GM21515 (cell line): ENCODE results near the gene SMURF1.

Experiments used
- ATAC-seq: cut with Tn5 transposase; IDR thresholded peaks from one replicate; pipeline ENCODE4 v1.9.1; 2021; ENCODE audit not compliant: unreplicated experiment

SMURF1 gene

DNA sequence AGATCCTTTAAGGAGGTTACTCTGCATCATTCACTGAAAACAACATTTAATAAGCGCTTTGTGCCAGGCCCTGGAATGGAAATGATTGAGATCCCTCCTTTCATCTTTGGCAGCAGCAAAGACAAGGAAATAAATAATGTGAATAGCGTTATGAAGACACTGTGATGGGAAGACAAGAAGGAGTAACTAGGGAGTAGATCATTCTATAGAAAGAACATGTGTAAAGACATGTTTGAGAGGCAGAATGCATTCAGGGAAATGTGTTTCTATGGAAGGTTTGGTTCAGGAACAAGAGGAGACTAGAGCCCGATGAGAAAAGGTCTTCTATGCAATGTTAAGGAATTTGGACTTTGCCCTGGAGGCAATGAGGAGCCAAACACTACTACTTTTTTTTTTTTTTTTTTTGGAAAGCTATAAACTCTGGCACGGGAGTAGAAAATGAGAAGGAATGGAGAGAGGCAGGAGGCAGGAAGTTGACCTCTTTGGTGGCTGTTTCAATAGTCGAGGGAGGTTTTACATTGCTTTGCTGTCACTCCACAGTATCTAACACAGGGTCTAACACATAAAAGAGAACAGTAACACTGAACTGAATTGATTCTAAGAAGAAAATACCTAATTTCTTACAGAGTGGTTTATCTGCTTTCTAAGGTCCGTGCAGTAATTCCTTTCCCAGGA is 44.9 kb downstream of the SMURF1 start:
- ATAC-seq: no peak

- ATAC-seq: no peak
Observed at GRCh38 chr7:99098286-99098823, 45.6 kb downstream of the SMURF1 start.

GRCh38 chr7:99097730-99098129 is 46.2 kb downstream of the SMURF1 start:
- ATAC-seq: no peak

GRCh38 chr7:99096124-99096887 is 47.6 kb downstream of the SMURF1 start:
- no peak for ATAC-seq

DNA sequence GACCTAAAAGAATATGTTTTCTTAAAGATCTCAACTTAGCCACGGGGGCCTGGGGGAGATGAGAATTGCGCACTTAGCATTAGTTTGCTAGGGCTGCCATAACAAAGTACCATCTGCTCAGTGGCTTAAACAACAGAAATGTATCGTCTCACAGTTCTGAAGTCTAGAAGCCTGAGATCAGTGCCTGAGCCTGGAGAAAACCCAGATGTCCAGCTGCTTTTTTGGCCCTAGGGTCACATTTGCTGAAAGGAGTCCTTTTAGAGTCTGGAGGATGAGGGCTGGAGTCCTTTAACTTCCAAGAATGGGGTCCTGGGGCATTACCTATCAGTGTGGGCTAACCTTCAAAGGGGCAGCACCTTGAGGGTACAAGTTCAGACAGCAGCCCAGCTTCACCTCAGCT is 48.2 kb downstream of the SMURF1 start:
- no peak for ATAC-seq

- no peak for ATAC-seq
Observed at GRCh38 chr7:99094401-99094800, 49.5 kb downstream of the SMURF1 start.

- no peak for ATAC-seq
Observed at GRCh38 chr7:99092064-99092720, 51.7 kb downstream of the SMURF1 start.

GRCh38 chr7:99090771-99091542 is 53.0 kb downstream of the SMURF1 start:
- no peak for ATAC-seq

GRCh38 chr7:99089914-99090629 is 53.8 kb downstream of the SMURF1 start:
- no peak for ATAC-seq

DNA sequence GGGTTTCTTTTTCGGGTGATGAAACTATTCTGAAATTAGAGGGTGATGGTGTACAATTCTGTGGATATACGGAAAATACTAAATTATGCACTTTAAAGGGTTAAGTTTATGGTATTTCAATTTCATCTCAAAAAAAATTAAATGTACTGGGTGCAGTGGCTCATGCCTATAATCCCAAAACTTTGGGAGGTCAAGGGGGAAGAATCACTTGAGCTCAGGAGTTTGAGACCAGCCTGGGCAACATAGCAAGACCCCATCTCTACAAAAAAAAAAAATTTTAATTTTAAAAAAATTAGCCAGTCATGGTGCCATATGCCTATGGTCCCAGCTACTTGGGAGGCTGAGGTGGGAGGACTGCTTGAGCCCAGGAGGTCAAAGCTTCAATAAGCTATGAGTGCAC is 57.0 kb downstream of the SMURF1 start:
- no peak for ATAC-seq

DNA sequence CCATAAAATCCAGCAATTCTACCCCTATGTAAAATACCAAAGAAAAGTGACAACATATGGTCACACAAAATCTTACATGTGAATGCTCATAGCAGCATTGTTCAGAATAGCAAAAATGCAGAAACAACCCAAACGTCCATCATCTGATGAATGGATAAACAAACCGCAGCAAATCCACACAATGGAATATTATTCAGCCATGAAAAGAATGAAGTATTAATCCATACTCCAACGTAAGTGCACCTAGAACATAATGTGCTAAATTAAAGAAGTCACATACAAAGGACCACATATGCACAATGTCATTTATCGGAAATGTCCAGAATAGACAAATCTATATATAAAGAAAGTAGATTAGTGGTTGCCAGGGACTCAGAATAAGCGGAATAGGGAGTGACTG is 57.4 kb downstream of the SMURF1 start:
- ATAC-seq: no peak

GRCh38 chr7:99083733-99084132 is 60.2 kb downstream of the SMURF1 start:
- no peak for ATAC-seq

DNA sequence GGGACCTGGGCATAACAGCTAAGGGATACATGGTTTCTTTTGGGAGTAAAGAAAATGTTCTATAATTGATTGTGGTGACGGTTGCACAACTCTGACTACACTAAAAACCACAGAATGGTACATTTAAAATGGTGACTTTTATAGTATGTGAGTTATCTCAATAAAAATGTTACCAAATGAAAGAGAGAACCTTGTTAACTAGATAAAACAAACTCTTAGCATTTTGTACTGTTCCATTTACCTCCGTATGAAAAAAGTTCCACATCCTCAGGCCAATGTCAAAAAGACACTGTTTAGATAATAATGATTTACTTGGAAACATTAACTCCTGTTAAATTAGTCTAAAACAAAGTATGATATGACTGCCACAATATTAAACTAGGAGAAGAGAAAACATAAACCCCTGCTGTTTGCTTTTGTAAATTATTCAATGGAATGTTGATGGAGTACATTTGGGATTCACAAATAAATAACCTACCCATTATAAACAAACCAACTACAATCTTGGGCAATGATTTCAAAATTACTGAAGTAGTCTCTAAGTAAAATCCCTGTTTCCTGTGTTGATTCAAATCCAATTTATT is 60.7 kb downstream of the SMURF1 start:
- ATAC-seq: no peak

DNA sequence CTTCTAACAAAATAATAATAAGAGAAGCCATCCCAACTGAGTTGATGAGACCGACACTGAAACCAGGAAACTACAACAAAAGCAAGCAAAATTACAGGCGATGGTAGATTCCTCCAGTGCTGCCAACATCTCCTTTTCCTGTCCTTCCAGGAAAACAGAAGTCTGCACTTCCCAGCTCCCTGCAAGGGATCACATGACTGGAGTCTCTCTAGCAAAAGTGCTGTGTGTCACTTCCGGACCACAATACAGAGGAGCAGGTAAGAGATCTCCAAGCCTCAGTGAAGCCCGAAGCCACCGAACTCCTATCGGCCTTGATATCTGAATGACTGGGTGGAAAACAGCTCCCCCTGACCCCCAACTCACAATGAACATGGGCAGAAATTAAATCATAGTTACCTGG is 63.2 kb downstream of the SMURF1 start:
- ATAC-seq: no peak

DNA sequence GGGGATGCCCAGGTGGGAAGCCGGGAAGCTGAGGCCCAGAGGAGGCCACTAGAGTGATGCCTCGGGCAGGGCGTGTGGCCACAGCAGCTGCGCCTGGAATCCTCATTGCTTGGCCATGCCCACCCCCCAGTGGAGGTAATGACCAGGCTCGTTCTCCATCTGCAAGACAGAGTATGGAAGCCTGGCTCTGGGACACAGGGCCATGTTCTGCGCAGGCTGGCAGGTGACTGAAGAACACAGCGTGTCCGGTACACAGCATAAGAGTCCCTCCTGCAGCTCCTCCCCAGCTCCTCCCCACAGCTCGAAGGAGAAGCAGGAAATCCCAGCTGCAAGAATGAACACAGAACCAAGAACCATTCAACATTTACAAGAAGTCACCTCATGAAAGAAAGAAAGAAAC is 64.8 kb downstream of the SMURF1 start:
- ATAC-seq: no peak

DNA sequence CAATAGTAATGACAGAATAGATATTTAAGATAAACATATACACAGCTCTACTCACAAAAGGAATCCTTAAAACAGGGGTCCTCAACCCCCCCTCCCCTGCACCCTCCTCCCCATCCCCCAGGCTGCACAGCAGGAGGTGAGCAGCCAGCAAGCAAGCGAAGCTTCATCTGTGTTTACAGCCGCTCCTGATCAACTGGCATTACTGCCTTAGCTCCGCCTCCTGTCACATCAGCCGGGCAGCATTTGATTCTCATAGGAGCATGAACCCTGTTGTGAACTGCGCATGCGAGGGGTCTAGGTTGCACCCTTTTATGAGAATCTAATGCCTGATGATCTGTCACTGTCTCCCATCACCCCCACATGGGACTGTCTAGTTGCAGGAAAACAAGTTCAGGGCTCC is 65.5 kb downstream of the SMURF1 start:
- no peak for ATAC-seq

- ATAC-seq: no peak
Observed at GRCh38 chr7:99076615-99077014, 67.3 kb downstream of the SMURF1 start.

GRCh38 chr7:99073839-99074446 is 70.0 kb downstream of the SMURF1 start:
- no peak for ATAC-seq

DNA sequence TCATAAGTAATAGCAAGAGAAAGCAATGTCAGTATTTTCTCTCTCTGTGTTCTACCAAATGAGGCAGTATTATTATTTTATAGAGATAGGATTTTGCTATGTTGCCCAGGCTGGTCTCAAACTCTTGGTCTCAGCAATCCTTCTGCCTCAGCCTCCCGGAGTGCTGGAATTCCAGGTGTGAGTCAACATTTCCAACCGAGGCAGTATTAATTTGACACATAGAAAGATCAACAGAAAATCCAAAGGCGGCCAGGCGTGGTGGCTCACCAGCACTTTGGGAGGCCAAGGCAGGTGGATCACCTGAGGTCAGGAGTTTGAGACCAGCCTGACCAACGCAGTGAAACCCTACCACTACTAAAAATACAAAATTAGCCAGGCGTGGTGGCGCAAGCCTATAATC is 71.8 kb downstream of the SMURF1 start:
- no peak for ATAC-seq

DNA sequence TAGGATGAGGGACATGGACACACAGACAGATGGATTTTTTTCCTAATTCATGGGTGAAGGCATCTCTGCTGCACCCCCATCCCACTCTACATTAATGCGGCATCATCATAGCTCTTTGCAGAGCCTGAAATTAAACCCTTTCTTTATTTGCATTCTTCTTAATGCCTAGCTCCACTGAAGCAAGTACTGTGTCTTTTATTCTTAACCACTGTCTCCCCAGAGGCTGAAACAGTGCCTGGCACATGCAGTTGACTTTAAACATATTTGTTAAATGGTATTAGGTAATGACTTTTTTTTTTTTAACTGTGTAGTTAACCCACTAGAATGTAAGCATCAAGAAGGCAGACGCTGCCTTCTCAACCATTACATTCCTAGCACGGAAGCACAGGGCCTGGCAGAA is 73.5 kb downstream of the SMURF1 start:
- ATAC-seq: no peak
